Endothelial cell (in vitro differentiated cells): Measurements from ENCODE around the gene FBLN2. TPM values are rescaled to one million over a fixed set of nuclear protein-coding genes. Genes with fewer than 3 reads are reported as not detected.

Experiments used
- DNase-seq: peaks from one replicate; pipeline ENCODE4 v3.0.0; 2021; ENCODE audit warnings: low spot score
- H3K27ac Mint-ChIP-seq: one replicate; pipeline ENCODE4 v1.8.0; 2021; ENCODE audit warnings: mixed read lengths, inconsistent platforms; ENCODE audit not compliant: unreplicated experiment
- H3K27me3 Mint-ChIP-seq: one replicate; pipeline ENCODE4 v1.8.0; 2021; ENCODE audit warnings: mild to moderate bottlenecking, moderate library complexity, mixed read lengths, inconsistent platforms; ENCODE audit not compliant: unreplicated experiment
- H3K36me3 Mint-ChIP-seq: one replicate; pipeline ENCODE4 v1.8.0; 2021; ENCODE audit warnings: mild to moderate bottlenecking, low read depth, mixed read lengths, inconsistent platforms; ENCODE audit not compliant: unreplicated experiment
- H3K4me1 Mint-ChIP-seq: one replicate; pipeline ENCODE4 v1.8.0; 2021; ENCODE audit warnings: mild to moderate bottlenecking, mixed read lengths, inconsistent platforms; ENCODE audit not compliant: unreplicated experiment
- H3K4me3 Mint-ChIP-seq: one replicate; pipeline ENCODE4 v1.8.0; 2021; ENCODE audit warnings: mild to moderate bottlenecking, mixed read lengths, inconsistent platforms; ENCODE audit not compliant: unreplicated experiment
- H3K9me3 Mint-ChIP-seq: one replicate; pipeline ENCODE4 v1.8.0; 2021; ENCODE audit warnings: mixed read lengths, inconsistent platforms; ENCODE audit not compliant: unreplicated experiment
- CTCF ChIP-seq: fragments of 200-600 bp; sonication (generic); IDR thresholded peaks from one replicate; pipeline ENCODE4 v1.5.0; 2021; ENCODE audit warnings: antibody characterized with exemption; ENCODE audit not compliant: unreplicated experiment
- total RNA-seq: library from RNA; stranded (reverse); fragmentation: NEBNext Ultra II Directional; extraction: Animal tissue kit (Norgen Biotek cat#: 25700); gene quantifications from one replicate; pipeline ENCODE4 v1.2.1, GENCODE V29; 2021; ENCODE audit not compliant: unreplicated experiment

The FBLN2 gene
- total RNA-seq, 1 donor from 2014 or later: 10.5 TPM

GRCh38 chr3:13683288-13683687, 134.4 kb downstream of the FBLN2 start:
- Mint-ChIP-seq H3K27ac (no peak overlapping the region), H3K4me1 (no peaks in the 10 kb centered on the region), H3K27me3 (peaks cover 12% of the 10 kb centered on the region), H3K4me3 (peak overlapping the region; percentile 6), H3K9me3 (no peaks in the 10 kb centered on the region), H3K36me3 (peaks cover 6% of the 10 kb centered on the region)
- DNase-seq: no peak
- TF ChIP-seq CTCF: no peak

- Mint-ChIP-seq H3K27ac (no peak overlapping the region), H3K27me3 (peaks cover 14% of the 10 kb centered on the region), H3K4me1 (no peaks in the 10 kb centered on the region)
Measured at GRCh38 chr3:13683772-13684171, 134.8 kb downstream of the FBLN2 start.

GRCh38 chr3:13684350-13684749, 135.4 kb downstream of the FBLN2 start:
- Mint-ChIP-seq H3K4me3 (no peak overlapping the region), H3K9me3 (no peaks in the 10 kb centered on the region), H3K27me3 (peaks cover 14% of the 10 kb centered on the region), H3K36me3 (peaks cover 6% of the 10 kb centered on the region), H3K4me1 (no peaks in the 10 kb centered on the region), H3K27ac (no peak overlapping the region)
- DNase-seq: no peak
- TF ChIP-seq CTCF: no peak

More at GRCh38 chr3:13683772-13684171, 134.8 kb downstream of the FBLN2 start:
- DNase-seq: no peak
- no peak for TF ChIP-seq CTCF
- Mint-ChIP-seq H3K4me3 (no peak overlapping the region), H3K36me3 (peaks cover 6% of the 10 kb centered on the region), H3K9me3 (no peaks in the 10 kb centered on the region)

GRCh38 chr3:13684854-13685253, 135.9 kb downstream of the FBLN2 start:
- Mint-ChIP-seq H3K27ac (no peak overlapping the region), H3K27me3 (peaks cover 16% of the 10 kb centered on the region), H3K4me1 (no peaks in the 10 kb centered on the region), H3K9me3 (no peaks in the 10 kb centered on the region), H3K4me3 (no peak overlapping the region), H3K36me3 (peaks cover 6% of the 10 kb centered on the region)
- DNase-seq: no peak
- no peak for TF ChIP-seq CTCF

GRCh38 chr3:13685721-13686120, 136.8 kb downstream of the FBLN2 start:
- H3K9me3 Mint-ChIP-seq: no peaks in the 10 kb centered on the region
- H3K27me3 Mint-ChIP-seq: peaks cover 14% of the 10 kb centered on the region
- peaks cover 6% of the 10 kb centered on the region for H3K36me3 Mint-ChIP-seq
- H3K4me3 Mint-ChIP-seq: no peak overlapping the region
- DNase-seq: no peak
- H3K27ac Mint-ChIP-seq: no peak overlapping the region
- no peak for TF ChIP-seq CTCF
- peaks cover 4% of the 10 kb centered on the region for H3K4me1 Mint-ChIP-seq
